OCI-LY1 (cell line): ENCODE data around the gene PNLIPRP1.

Source experiments
- H2AFZ ChIP-seq: fragments of 200-600 bp; sonication (generic), shearing (Covaris generic); 2 replicates; pipeline ENCODE4 v1.6.0; 2014; ENCODE audit warnings: antibody characterized with exemption, mild to moderate bottlenecking, low read length
- H3F3A ChIP-seq: fragments of 200-600 bp; sonication (generic), shearing (Covaris generic); 2 replicates; pipeline ENCODE4 v1.6.0; 2014; ENCODE audit warnings: mild to moderate bottlenecking, antibody characterized with exemption, low read length, moderate library complexity; ENCODE audit not compliant: insufficient read depth
- H3K27ac ChIP-seq: fragments of 200-600 bp; sonication (generic); 2 replicates; pipeline ENCODE4 v1.5.1; 2014; ENCODE audit warnings: low read length, mixed run types, mild to moderate bottlenecking, low read depth; ENCODE audit not compliant: poor library complexity, severe bottlenecking
- H3K27me3 ChIP-seq: fragments of 200-600 bp; sonication (generic); 2 replicates; pipeline ENCODE4 v1.6.0; 2014; ENCODE audit warnings: antibody characterized with exemption, mild to moderate bottlenecking, low read length, moderate library complexity; ENCODE audit not compliant: insufficient read depth
- H3K36me3 ChIP-seq: fragments of 200-600 bp; sonication (generic); 2 replicates; pipeline ENCODE4 v1.6.1; 2014; ENCODE audit warnings: mild to moderate bottlenecking, antibody characterized with exemption, low read length, moderate library complexity, mixed read lengths; ENCODE audit not compliant: insufficient read depth
- H3K4me1 ChIP-seq: fragments of 200-600 bp; sonication (generic); 2 replicates; pipeline ENCODE4 v1.5.1; 2014; ENCODE audit warnings: mild to moderate bottlenecking, low read length, moderate library complexity; ENCODE audit not compliant: insufficient read depth, severe bottlenecking
- H3K4me2 ChIP-seq: fragments of 200-600 bp; sonication (generic), shearing (Covaris generic); 2 replicates; pipeline ENCODE4 v1.6.1; 2014; ENCODE audit warnings: low read length
- H3K4me3 ChIP-seq: fragments of 200-600 bp; sonication (generic); 2 replicates; pipeline ENCODE4 v1.5.1; 2014; ENCODE audit warnings: low read length, low read depth, mild to moderate bottlenecking, mixed read lengths; ENCODE audit not compliant: poor library complexity, severe bottlenecking
- H3K79me2 ChIP-seq: fragments of 200-600 bp; shearing (Covaris generic); 2 replicates; pipeline ENCODE4 v1.6.1; 2016; ENCODE audit warnings: mixed run types, low read length, mixed read lengths; ENCODE audit not compliant: insufficient read depth
- H3K9ac ChIP-seq: fragments of 200-600 bp; sonication (generic), shearing (Covaris generic); 2 replicates; pipeline ENCODE4 v1.6.1; 2014; ENCODE audit warnings: mild to moderate bottlenecking, low read length, mixed read lengths
- H3K9me2 ChIP-seq: fragments of 200-600 bp; sonication (generic), shearing (Covaris generic); 2 replicates; pipeline ENCODE4 v1.6.1; 2014; ENCODE audit warnings: low read depth, mild to moderate bottlenecking, low read length, mixed read lengths
- H3K9me3 ChIP-seq: fragments of 200-600 bp; shearing (Covaris generic); 2 replicates; pipeline ENCODE4 v1.6.1; 2014; ENCODE audit warnings: low read length, mixed read lengths
- H4K20me1 ChIP-seq: fragments of 200-600 bp; sonication (generic), shearing (Covaris generic); 2 replicates; pipeline ENCODE4 v1.6.0; 2016; ENCODE audit warnings: mild to moderate bottlenecking, low read length; ENCODE audit not compliant: insufficient read depth
- CTCF ChIP-seq: fragments of 200-600 bp; sonication (generic), shearing (Covaris generic); IDR thresholded peaks from 2 replicates; pipeline ENCODE4 v1.5.1; 2017; ENCODE audit warnings: mild to moderate bottlenecking, antibody characterized with exemption, low read length, moderate library complexity, mixed read lengths
- EZH2 ChIP-seq: fragments of 200-600 bp; sonication (generic), shearing (Covaris generic); IDR thresholded peaks from 2 replicates; pipeline ENCODE4 v1.8.0; 2017; ENCODE audit warnings: borderline replicate concordance, mixed run types, mild to moderate bottlenecking, antibody characterized with exemption, low read length, moderate library complexity, mixed read lengths

The PNLIPRP1 gene

GRCh38 chr10:116626815-116627214 lies 36.1 kb downstream of the PNLIPRP1 start:
- no peaks in the 10 kb centered on the region for H3K4me1 ChIP-seq
- H3K79me2 ChIP-seq, result no peaks in the 10 kb centered on the region
- no peaks in the 10 kb centered on the region for H3F3A ChIP-seq
- no peak overlapping the region for H3K4me2 ChIP-seq
- no peak overlapping the region for H3K9ac ChIP-seq
- H3K9me3 ChIP-seq, result no peaks in the 10 kb centered on the region
- H2AFZ ChIP-seq, result no peak overlapping the region
- H3K27ac ChIP-seq, result no peak overlapping the region
- no peaks in the 10 kb centered on the region for H3K9me2 ChIP-seq
- no peaks in the 10 kb centered on the region for H3K36me3 ChIP-seq
- H3K4me3 ChIP-seq, result no peak overlapping the region
- TF ChIP-seq CTCF (no peak), EZH2 (no peak)
- H3K27me3 ChIP-seq, result no peaks in the 10 kb centered on the region
- no peaks in the 10 kb centered on the region for H4K20me1 ChIP-seq

GRCh38 chr10:116627386-116627933 lies 36.7 kb downstream of the PNLIPRP1 start:
- TF ChIP-seq CTCF (no peak), EZH2 (no peak)
- no peak overlapping the region for H3K4me2 ChIP-seq
- H3K4me1 ChIP-seq, result no peaks in the 10 kb centered on the region
- no peaks in the 10 kb centered on the region for H3K9me2 ChIP-seq
- H3K79me2 ChIP-seq, result no peaks in the 10 kb centered on the region
- H3K9ac ChIP-seq, result no peak overlapping the region
- no peak overlapping the region for H3K27ac ChIP-seq
- H3K9me3 ChIP-seq, result no peaks in the 10 kb centered on the region
- no peaks in the 10 kb centered on the region for H3K36me3 ChIP-seq
- H3K4me3 ChIP-seq, result no peak overlapping the region
- no peaks in the 10 kb centered on the region for H4K20me1 ChIP-seq
- no peaks in the 10 kb centered on the region for H3K27me3 ChIP-seq
- H2AFZ ChIP-seq, result no peak overlapping the region
- H3F3A ChIP-seq, result no peaks in the 10 kb centered on the region

GRCh38 chr10:116629340-116629739 lies 38.6 kb downstream of the PNLIPRP1 start:
- H3K4me2 ChIP-seq, result no peak overlapping the region
- TF ChIP-seq CTCF (no peak), EZH2 (no peak)
- no peaks in the 10 kb centered on the region for H3K9me2 ChIP-seq
- H3K9me3 ChIP-seq, result no peaks in the 10 kb centered on the region
- no peaks in the 10 kb centered on the region for H3K36me3 ChIP-seq
- H2AFZ ChIP-seq, result no peak overlapping the region
- H3K9ac ChIP-seq, result no peak overlapping the region
- no peaks in the 10 kb centered on the region for H3K4me1 ChIP-seq
- no peaks in the 10 kb centered on the region for H3F3A ChIP-seq
- no peaks in the 10 kb centered on the region for H4K20me1 ChIP-seq
- H3K27ac ChIP-seq, result no peak overlapping the region
- no peak overlapping the region for H3K4me3 ChIP-seq
- no peaks in the 10 kb centered on the region for H3K27me3 ChIP-seq
- no peaks in the 10 kb centered on the region for H3K79me2 ChIP-seq
